HG03460 (cell line): Measurements from ENCODE around the gene SLC25A41.

Experiments used
- ATAC-seq: cut with Tn5 transposase; IDR thresholded peaks from one replicate; pipeline ENCODE4 v1.9.1; 2021; ENCODE audit not compliant: unreplicated experiment

The SLC25A41 gene

GRCh38 chr19:6433663-6434062, at the start of gene SLC25A41:
Gene SLC25A41 (minus strand): TSS chr19:6433763. CDS start chr19:6433693, 70 bp downstream.
- ATAC-seq = no peak

DNA sequence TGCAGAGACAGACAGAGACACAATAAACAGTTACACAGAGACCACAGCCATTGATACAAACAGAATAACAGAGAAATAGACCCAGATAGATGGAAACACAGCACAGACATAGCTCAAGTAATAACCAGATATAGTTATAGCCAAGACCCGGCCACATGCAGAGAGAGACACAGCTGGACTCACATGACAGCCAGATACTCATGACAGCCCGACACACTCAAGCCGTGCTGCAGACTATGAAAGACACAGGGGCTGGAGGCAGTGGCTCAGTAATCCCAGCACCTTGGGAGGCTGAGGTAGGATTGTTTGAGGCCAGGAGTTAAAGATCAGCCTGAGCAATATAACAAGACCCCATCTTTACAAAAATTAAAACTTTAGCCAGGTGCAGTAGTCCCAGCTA, 49.7 kb upstream of the SLC25A41 start:
- no peak for ATAC-seq

DNA sequence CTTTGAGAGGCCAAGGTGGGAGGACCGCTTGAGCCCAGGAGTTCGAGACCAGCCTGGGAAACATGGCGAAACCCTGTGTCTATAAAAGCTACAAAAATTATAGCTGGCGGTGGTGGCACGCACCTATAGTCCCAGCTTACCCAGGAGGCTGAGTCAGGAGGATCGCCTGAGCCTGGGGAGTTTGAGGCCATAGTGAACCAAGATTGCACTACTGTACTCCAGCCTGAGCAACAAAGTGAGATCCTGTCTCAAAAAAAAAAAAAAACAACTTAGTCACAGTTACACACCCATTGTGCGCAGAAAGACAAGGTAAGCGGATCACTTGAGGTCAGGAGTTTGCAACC, 48.8 kb upstream of the SLC25A41 start:
- no peak for ATAC-seq

GRCh38 chr19:6481541-6482342, 48.2 kb upstream of the SLC25A41 start, which contains the start of gene DENND1C:
Gene DENND1C (minus strand): TSS chr19:6481787. CDS start chr19:6481695, 92 bp downstream.
- ATAC-seq = peak; percentile 66

DNA sequence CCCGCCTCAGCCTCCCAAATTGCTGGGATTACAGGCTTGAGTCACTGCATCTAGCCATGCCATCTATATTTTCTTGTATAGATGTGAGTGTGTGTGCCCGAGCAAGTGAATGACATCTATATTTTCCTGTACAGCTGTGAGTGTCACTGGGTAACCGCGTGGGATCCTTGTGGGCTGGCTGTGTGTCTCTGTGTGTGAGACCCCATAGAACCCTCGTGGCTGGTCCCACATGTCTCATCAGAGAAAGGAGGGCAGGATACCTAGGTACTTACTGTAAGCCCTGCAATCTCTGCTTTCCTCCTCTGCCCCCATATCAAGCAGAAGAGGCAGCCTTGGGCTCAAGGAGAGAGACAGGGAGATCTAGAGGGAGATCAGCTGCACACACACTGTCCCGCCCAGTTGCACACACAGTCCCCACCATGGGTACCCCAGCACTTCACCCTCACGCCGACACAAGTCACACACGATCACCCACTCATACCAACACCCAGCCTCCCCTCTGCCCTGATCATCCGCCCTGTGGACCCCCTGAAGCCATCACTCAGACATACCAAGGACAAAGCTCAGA, 47.4 kb upstream of the SLC25A41 start:
- no peak for ATAC-seq

DNA sequence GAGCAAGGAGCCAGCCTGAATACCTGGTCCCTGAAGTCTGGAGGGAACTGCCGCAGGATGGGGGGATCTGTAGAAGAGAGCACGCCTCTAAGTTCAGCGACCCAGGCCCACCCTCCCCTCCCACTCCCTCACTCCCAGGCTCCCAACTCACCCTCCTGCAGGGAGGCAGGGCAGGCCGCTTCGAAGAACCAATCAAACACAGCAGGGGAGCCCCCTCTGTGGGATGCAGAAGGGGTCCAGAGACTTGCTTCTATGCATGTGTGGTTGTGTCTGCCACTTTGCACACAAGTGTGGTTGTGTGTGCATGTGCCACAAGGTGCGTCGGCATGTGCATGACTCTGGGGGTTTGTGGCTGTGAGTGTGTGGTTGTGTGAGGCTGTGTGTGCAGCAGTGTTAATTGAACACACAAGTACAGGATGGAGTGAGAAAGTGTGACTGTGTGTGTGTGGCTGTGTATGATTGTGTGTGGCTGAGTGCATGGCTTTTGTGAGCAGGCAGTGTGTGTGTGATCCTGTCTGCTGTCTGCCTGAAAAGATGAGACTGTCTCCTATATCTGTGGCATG, 46.4 kb upstream of the SLC25A41 start:
- ATAC-seq = no peak

DNA sequence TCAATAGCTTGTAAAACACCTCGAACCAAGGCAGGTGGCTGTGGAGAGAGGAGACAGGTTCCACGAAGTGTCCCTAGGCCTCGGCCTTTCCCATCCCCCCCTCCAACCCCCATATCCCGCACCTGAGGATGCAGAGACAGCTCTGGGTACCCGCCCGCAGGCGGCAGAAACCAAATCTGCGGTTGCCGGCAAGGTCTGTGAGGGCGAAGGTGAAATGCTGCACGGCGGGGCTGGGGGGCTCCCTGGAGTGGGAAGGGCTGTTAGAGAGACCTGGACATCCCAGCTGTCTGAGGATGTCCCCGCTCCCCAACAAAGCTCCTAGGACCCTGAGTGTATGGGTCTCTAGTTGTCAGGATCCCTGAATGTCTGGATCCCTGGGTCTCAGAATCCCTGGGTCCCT, 45.3 kb upstream of the SLC25A41 start:
- no peak for ATAC-seq

DNA sequence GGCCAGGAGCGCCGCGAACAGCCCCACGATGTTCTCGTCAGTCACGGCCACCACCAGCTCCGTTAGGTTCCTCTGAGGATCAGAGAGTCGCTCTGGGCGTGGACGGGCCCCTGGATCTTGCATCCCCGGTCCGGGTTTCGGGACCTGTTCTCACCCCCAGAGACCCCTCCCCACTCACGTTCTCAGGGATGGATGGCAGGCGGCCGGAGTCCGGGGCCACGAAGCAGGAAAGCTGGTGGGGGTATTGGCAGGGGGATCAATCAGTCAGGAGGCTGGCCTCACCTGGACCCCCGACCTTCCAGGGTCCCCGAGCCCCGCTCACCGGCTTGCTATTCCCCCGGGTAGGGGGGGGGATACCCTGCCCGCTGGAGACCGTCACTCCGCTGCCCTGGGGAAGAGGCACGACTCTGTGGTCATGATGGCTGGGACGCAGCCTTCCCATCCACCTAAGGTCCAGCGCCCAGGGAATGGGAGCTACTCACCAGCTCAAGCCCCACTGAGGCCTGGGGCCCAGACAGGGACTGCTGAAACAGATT, 43.4 kb upstream of the SLC25A41 start:
- no peak for ATAC-seq

DNA sequence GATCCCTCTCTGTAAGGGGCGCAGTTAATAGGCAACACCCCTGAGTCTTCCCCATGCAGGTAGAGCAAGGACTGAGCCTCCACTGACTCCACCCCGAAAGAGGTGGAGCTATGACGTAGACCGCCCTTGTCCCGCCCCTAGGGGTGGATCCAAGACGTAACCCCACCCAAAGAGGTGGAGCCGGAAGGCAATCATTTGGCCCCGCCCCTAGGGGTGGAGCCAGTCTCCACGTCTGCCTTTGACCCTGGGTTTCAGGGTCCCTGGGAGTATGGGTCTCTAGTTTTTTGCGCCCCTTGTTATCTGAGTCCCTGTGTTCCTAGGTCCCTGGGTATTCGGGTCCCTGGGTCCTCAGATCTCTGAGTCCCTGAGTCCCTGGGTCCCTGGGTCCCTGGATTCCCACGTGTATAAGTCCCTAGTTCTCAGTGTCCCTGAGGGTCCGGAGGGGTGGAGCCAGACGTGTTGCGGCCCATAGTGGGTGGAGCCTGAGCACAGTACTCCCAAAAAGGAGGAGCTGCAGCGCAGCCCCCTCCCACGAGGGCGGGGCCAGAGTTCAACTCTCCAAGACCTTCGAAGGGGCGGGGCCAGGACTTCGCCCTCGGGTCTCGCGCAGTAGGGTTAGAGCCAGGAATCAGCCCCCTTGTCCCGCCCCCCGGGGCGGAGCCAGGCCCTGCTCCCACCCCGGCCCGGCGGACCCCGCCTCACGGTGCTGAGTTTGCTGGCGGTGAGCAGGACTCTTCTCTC, 42.8 kb upstream of the SLC25A41 start:
- ATAC-seq = no peak

DNA sequence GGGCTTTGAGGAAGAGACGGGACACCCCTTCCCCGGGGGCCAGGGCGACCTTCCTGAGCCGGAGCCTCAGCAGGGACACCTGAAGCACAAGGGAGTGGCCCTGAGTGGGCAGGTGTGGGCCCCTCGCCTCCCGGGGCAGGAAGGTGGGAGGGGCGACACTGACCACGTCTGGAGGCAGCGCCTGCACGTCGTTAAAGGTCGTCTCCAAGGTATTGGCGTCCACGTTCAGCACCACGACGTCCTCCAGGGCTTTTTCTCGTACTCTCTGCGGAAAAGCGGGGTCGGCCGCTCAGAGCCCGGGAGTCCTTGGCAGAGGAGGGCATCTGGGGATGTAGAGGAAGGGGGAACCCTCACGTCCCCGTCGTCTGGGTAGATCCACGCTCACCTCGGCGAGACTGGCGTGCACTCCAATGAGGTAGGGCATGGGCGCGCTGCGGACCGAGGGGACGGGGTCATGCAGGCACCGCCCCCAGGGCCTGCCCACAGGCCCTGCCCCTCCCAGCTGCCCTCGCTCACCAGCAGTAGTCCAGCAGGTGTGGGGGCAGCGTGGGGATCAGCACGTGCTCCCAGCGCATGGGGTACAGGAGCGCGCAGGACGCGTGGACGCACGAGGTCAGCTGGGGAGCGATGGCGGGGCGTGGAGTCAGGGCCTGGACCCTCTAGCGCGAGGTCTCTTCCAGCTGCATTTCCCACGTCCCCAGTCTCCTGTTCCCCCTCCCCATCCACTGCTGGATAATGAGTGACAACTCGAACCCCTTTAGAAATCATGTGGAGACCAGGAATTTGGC, 42.0 kb upstream of the SLC25A41 start:
- ATAC-seq = no peak

- ATAC-seq = no peak
Observed at GRCh38 chr19:6473647-6474046, 40.1 kb upstream of the SLC25A41 start.

GRCh38 chr19:6472713-6473112, 39.1 kb upstream of the SLC25A41 start:
- no peak for ATAC-seq

DNA sequence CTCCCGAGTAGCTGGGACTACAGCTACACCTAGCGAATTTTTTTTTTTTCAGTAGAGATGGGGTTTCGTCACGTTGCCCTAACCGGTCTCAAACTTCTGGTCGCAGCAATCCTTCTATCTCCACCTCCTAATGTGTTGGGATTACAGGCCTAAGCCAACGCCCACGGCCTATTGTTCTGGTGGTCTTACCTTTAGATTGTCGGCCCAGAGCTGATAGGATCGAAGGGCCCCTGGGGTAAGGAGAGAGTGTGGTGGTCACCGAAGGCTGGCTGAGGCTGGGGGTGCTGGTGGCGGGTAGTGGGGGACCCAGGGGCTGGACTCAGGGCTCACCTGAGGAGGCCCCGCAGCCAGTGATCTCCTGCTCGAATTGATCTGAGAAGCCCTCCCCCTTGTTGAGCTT, 37.5 kb upstream of the SLC25A41 start:
- no peak for ATAC-seq

GRCh38 chr19:6470173-6470572, 36.6 kb upstream of the SLC25A41 start:
- no peak for ATAC-seq

DNA sequence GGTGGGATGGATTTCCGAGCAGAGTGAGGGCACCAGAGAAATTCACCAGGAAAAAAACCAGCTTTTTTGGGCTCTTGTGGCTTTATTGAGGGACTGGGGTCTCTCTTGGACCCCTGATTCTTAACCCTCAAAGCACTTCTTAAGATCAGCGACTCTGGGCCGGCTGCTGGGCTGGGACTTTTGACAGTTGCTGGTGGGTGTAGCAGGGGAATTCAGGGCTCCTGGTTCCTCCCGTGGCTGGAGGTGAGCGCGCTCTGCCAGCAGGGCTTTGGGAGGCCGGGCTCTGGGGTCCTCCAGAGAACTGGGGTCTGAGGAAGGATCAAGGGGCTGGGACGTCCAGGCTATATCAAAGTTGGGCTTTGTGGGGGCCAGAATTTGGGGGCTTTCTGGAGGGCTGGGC, 33.8 kb upstream of the SLC25A41 start:
- no peak for ATAC-seq

DNA sequence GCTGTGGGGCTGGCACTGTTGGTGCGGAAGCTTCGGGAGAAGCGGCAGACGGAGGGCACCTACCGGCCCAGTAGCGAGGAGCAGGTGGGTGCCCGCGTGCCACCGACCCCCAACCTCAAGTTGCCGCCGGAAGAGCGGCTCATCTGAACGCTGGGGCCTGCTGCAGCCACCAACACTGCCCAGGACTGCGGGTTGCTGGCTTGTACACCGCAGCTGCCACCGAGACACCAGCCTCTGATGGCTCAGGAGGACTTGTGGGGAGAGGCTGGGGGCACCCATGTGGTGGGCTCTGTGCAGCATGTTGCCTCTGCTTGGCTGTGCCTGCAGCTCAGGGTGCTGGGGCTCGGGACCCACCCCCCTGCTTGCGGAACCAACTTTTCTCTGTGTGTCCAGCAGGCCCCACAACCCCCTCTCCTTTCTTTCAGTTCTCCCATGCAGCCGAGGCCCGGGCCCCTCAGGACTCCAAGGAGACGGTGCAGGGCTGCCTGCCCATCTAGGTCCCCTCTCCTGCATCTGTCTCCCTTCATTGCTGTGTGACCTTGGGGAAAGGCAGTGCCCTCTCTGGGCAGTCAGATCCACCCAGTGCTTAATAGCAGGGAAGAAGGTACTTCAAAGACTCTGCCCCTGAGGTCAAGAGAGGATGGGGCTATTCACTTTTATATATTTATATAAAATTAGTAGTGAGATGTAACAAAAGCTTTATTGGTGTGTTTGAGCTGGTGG, 33.1 kb upstream of the SLC25A41 start:
- ATAC-seq = no peak

DNA sequence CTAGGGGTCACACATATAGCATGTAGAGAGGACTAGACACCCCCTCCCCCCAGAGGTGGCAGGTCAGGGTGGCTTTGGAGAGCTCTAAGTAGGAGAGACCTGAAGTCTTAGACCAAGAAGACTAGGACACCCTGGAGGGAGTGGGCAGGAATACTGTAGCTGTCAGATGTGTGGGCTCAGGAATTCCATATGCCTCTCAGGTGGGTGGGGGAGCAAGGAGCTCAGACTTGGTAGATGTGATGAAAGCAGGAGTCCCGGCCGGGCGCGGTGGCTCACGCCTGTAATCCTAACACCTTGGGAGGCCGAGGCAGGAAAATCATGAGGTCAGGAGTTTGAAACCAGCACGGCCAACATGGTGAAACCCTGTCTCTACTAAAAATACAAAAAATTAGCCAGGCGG, 32.1 kb upstream of the SLC25A41 start:
- no peak for ATAC-seq

- ATAC-seq = no peak
Observed at GRCh38 chr19:6465006-6465405, 31.4 kb upstream of the SLC25A41 start.

DNA sequence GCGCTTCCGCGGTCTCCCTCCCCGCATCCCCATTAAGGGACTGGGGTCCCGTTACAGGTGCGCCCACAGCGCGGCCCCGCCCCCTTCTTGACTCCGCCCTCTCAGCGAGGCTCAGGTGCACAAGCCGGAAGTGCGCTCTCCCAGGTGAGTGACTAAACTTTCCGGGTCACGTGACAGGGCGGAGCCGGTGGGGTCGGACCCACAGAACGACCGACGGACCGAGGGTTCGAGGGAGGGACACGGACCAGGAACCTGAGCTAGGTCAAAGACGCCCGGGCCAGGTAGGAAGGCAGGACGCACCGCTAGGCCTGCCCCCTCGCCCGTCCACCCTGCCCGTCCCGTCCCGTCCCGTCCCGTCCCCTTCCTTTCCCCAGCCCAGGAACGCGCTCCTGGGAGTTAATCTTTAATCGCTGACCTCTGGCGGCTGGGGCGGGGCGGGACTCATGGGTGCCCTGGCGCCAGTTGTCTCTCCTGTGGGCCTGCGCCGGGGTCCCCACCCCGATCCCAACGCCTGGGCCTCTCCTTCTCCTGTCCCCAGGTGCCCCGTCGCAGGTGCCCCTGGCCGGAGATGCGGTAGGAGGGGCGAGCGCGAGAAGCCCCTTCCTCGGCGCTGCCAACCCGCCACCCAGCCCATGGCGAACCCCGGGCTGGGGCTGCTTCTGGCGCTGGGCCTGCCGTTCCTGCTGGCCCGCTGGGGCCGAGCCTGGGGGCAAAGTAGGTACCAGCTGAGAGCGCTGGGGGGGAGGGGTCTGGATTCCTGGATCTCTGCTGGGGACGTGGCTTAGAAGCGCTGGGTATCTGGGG, 30.7 kb upstream of the SLC25A41 start, which contains the start of gene CRB3:
TSS of gene CRB3 (plus strand) at position 202 of the 804 bp plus-strand sequence. CDS start at position 633, 431 bp downstream.
- ATAC-seq = no peak
